ENCODE measurements around the gene PSD4.

The PSD4 gene

DNA sequence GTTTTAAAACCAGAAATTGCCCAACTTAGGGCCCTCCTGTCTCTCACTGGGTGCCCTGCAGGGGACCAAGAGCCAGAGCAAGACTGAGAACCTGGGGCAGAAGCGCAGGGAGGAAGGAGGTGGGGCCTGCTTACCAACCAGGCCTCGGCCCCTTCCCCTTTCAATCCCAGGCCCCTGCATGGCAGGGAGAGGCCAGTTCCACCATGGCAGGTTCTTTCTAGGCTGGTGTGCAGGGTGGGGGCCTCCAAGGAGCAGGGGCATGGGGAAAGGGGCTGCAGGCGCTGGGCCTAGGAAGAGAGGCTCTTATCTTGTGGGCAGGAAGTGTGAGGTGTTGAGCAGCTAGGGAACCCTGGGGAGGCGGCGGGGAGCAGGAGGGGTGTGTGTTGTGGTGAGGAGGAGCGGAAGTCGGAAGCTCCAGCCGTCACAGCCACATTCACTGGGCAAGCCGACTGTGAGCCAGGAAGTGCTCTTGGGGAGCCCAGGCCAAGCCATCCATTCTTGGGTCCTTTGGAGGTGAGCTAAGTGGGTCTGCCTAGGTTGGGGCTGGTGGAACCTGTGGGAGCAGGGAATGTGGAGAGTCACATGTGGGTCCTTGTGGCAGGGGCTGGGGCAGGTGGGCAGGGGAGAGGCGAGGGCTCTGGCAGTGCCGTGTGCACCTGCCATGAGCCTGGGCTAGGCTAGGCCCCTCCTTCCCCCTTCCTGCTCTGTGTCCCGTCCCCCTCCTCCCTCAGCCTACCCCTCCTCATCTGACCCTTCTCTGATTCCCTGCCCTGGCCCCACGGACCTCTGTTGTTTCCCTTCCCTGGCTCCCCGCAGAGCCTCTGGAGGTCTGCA is at the start of gene PSD4:
TSS of gene PSD4 (plus strand) at position 430 of the 834 bp plus-strand sequence. CDS start 8,486 bp downstream, outside the sequence.
- DNase-seq (ENCODE audit: low read depth), result peak; percentile 75

DNA sequence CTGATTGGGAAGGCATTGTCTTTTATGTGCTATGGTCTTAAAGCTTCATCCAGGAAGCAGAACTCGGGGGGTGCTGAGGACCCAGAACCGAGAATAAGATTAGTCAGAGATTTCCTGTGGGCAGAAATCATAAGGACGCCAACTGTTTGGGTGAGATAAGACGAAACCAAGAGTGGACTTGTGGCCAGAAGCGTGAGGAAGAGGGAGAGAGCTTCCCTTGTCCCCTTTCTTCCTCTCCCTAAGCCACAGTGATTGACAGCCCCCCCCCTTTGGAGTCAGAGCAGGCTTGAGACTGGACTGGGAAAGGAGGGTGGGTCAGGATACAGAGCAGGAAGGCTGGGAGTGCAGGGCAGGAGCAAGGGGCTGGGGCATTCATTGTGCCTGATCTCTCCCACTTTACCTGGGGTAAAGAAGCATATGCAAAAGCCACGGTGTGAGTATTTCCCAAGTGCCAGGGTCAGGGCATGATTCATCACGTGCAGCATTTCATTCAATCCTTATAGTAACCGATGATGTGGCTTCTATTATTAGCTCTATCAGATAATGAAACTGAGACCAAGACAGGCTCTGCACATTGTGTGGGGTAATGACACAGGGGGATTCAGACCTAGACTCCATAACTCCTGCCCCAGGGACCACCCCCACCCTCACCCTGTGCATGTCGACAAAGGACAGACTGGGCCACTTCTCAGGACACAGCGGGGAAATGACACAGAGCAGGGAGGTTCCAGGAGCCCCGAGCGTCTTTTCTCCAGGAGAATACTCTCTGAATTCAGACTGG is 49.4 kb upstream of the PSD4 start:
- DNase-seq (ENCODE audit: low read depth), result no peak

DNA sequence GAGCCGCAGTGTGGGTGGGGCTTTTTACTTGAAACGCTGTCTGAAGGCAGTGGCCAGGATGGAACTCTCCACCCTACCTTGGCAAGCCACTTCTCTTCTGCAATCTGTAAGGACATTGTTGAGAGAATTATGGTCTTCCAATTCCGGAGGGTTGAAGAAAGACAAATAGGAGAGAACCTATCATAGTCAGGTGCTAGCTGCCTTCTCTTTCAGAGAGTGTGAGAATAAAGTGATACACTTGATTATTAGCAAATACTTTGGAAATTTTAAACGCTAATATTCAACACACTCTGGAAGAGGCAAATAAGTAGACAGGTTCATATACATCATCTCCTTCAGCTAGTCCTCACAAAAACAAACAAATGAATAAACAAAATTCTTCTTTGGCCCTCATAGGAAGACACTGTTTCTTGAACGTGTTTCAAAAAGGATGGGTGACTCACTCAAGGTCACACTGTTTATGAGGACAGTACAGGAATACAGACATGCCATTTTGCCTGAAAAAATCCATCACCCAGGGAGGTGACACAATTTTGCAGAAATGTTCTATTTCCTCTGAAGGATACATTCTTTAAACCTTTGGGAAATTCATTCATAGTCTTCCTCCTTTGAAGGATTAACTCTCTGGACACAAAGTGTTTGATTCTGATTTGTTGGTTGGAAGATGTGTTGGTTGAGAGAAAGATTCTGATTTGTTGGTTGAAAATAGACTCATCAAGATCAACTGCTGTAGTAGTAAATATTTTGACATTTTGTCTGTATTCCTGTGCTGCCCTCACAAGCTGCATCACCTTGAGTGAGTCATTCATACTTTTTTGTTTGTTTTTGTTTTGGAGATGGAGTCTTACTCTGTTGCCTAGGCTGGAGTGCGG is 48.6 kb upstream of the PSD4 start:
- DNase-seq (ENCODE audit: low read depth), result no peak

DNA sequence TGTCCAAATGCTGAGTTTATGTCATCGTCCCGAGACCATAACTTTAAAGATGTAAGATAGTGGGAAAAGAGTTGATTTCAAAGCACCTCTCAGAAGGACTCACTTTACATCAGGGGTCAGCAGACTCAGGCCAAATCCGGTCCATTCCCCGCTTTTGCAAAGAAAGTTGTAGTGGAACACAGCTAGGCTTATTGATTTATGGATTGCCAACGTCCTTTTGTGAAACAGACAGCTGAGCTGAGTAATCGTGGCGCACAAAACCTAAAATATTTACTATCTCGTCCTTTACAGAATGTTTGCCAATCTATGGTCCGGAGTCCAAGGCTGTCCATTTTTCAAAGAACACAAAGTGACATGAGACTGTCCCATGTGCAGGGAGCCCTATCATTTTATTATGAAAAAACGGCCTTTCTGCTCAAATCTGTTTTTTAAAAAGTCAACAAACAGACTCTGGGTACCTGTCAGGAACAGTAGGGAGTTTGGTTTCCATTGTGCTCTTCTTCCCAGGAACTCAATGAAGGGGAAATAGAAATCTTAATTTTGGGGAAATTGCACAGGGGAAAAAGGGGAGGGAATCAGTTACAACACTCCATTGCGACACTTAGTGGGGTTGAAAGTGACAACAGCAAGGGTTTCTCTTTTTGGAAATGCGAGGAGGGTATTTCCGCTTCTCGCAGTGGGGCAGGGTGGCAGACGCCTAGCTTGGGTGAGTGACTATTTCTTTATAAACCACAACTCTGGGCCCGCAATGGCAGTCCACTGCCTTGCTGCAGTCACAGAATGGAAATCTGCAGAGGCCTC is 46.7 kb upstream of the PSD4 start, which contains the start of gene IL1RN:
TSS of gene IL1RN (plus strand) at position 754 of the 801 bp plus-strand sequence. CDS start at position 781, 27 bp downstream.
- DNase-seq (ENCODE audit: low read depth), result no peak

DNA sequence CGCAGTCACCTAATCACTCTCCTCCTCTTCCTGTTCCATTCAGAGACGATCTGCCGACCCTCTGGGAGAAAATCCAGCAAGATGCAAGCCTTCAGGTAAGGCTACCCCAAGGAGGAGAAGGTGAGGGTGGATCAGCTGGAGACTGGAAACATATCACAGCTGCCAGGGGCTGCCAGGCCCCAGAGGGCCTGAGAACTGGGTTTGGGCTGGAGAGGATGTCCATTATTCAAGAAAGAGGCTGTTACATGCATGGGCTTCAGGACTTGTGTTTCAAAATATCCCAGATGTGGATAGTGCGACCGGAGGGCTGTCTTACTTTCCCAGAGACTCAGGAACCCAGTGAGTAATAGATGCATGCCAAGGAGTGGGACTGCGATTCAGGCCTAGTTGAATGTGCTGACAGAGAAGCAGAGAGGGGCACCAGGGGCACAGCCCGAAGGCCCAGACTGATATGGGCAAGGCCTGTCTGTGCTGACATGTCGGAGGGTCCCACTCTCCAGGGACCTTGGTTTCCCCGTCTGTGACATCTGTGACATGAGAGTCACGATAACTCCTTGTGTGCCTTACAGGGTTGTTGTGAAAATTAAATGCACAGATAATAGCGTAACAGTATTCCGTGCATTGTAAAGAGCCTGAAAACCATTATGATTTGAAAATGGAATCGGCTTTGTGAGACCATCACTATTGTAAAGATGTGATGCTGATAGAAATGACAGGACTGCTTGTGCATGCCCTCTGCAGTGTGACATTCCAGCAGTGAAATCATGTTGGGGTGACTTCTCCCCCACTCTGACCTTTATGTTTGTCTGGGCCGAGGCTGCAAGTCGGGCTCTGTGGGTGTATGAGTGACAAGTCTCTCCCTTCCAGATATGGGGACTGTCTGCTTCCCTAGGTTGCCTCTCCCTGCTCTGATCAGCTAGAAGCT is 45.9 kb upstream of the PSD4 start:
- no peak for DNase-seq (ENCODE audit: low read depth)

DNA sequence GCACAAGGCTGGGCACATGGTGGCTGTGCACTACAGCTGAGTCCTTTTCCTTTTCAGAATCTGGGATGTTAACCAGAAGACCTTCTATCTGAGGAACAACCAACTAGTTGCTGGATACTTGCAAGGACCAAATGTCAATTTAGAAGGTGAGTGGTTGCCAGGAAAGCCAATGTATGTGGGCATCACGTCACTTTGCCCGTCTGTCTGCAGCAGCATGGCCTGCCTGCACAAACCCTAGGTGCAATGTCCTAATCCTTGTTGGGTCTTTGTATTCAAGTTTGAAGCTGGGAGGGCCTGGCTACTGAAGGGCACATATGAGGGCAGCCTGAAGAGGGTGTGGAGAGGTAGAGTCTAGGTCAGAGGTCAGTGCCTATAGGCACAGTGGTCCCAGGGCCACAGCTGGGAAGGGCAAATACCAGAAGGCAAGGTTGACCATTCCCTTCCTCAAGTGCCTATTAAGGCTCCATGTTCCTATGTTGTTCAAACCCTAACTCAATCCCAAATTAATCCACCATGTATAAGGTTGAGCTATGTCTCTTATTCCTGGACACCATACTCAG is 44.2 kb upstream of the PSD4 start:
- DNase-seq (ENCODE audit: low read depth), result no peak

DNA sequence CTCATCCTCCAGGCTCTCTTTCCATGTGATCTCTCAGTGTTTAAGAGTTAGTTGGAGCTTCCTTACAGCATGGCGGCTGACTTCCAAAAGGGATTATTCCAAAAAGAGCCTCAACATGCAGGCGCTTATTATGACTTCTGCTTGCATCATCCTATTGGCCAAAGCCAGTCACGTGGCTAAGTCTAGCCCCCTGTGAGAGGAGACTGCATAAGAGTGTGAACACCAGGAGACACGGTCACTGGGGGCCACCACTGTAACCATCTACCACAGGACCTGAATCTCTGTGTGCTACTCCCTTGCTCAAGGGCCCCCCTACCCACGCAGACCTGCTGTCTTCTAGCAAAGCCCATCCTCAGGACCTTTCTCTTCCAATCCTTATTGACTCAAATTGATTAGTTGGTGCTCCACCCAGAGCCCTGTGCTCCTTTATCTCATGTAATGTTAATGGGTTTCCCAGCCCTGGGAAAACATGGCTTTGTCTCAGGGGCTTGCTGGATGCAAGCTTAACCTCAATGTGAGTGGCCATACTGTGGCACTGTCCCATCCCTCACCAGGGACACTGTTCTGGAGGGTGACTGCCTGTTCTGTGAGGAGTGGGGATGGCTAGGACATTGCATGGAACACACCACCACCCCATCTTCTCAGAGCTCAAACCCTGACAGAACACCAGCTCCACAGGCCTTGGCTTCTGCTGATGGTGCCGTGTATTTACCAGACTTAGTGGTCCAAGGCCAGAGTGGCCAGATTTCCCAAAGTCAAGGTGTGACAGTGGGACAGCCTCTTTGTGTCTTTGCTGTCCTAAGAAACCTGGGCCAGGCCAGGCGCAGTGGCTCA is 42.2 kb upstream of the PSD4 start:
- no peak for DNase-seq (ENCODE audit: low read depth)

DNA sequence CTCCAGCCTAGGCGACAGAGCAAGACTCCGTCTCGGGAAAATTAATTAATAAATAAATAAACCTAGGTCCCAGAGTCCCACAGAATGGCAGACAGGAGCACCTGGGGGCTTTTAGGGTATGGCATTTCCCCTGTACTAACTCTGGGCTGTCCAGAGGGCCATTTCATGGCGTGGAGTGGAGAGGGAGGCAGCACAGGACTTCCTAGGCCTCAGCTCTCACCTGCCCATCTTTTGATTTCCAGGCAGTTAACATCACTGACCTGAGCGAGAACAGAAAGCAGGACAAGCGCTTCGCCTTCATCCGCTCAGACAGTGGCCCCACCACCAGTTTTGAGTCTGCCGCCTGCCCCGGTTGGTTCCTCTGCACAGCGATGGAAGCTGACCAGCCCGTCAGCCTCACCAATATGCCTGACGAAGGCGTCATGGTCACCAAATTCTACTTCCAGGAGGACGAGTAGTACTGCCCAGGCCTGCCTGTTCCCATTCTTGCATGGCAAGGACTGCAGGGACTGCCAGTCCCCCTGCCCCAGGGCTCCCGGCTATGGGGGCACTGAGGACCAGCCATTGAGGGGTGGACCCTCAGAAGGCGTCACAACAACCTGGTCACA is 41.3 kb upstream of the PSD4 start:
- no peak for DNase-seq (ENCODE audit: low read depth)

DNA sequence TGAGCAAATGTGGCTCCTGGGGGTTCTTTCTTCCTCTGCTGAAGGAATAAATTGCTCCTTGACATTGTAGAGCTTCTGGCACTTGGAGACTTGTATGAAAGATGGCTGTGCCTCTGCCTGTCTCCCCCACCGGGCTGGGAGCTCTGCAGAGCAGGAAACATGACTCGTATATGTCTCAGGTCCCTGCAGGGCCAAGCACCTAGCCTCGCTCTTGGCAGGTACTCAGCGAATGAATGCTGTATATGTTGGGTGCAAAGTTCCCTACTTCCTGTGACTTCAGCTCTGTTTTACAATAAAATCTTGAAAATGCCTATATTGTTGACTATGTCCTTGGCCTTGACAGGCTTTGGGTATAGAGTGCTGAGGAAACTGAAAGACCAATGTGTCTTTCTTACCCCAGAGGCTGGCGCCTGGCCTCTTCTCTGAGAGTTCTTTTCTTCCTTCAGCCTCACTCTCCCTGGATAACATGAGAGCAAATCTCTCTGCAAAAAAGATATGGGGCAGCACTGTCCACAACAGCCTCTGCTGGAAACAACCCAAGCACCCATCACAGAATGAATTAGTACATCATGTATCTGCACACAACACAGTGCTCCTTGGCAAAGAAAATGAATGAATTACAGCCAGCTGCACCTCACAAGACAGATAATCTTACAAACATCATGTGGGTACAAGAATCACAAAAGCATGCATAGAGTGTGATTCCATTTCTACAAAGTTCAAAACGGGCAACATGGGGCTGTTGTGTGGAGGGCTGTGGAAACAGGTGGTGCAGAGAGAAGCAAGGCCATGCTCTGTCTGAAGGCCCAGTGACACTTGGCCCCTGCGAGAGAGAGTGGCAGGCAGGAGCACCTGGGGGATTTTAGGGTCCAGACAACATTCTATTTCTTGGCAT is 39.8 kb upstream of the PSD4 start:
- DNase-seq (ENCODE audit: low read depth), result no peak

DNA sequence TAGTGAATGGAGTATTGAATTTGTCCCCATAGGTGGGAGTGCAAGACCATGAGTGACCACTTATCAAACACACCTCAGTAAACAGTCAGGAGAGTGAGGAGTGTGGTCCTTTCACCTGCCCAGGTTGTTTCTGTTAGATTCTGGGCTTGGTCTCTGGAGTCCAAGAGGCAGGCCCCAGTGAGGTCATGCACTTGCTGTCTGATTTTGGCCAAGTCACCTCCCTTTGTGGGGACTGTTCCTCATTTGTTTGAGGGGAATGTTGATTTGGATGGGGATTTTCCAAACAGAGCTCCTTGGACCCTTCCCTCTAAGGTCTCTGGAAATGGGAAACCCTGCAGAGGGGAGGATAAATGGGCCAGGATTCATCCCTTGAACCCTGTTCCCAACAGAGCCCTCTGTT is 39.1 kb upstream of the PSD4 start:
- no peak for DNase-seq (ENCODE audit: low read depth)

DNA sequence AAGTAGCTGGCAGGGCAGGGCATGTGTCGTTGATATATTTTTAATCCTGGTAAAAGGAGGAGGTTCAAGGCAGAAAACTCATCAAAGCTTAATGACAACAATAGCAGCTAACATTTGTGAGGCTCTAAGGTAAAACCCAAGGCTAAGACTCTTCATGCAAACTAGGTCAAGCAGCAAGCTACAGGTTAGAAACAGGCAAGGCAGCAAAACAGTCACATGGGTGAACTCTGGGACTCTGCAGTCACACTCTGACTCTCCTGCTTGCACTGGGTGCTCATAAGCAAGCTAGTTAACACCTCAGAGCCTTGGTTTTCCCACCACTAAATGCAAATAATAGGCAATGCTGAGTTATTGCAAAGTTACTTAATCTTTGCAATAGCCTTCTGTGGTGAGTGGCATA is 38.5 kb upstream of the PSD4 start:
- no peak for DNase-seq (ENCODE audit: low read depth)

DNA sequence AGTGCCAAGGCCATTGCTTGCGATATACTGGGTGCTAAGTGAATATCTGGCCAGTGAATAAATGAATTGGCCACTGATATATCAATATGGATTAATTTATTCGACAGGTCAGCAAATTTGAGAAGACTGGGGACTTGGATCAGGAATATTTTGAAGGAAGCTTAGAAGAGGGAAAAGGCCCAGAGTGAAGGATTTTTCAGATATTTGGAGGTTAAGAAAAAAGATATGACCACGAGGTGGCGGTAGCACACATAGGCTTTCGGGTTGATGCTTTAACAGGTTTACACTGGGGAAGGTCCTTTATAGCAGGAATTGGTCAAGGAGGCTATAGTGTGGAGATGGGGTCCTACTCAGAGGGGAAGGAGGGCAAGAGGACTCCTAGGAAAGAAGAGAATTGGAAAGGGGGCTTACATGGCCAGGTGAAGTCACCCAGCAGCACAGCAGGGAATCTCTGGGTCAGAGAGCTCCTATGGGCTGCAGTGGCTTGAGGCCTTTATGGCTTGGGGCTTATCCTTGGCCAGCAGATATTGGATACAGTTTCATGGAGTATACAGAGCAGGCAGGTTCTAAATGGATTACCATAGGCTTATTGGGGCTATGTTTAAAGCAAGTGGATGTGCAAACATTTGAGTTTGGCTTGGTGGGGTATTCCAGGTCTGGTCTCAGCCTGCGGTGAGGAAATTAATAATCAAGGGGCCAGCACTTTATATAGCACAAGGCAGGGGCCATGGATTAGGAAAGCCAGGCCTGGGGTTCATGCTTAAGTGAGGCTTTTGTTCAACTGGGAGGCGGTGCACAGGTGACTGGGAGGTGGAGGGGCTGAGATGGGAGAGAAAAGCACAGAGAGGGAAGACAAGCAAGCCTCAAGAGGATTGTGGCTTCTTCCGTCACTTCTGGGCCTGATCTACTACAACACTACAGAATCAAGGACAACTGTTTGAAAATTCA is 36.7 kb upstream of the PSD4 start:
- no peak for DNase-seq (ENCODE audit: low read depth)

DNA sequence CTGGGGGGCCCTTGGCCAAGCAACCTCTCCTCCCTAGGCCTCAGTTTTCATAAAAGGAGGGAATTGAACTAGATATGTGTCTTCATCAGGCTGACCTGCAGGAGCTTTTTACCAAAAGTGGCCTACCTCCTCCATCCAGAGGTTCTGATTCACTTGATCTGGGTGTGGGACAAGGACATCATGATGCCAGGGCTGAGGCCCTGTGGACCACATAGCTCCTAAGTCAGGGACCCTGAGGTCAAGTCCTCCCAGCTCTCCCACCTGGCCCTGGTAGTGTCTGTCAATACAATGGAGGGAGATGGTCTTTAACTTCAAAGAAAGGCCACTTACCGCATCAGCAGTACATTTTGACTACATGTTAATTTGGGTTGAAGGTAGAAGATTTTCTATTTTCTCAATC is 35.9 kb upstream of the PSD4 start:
- DNase-seq (ENCODE audit: low read depth), result no peak

DNA sequence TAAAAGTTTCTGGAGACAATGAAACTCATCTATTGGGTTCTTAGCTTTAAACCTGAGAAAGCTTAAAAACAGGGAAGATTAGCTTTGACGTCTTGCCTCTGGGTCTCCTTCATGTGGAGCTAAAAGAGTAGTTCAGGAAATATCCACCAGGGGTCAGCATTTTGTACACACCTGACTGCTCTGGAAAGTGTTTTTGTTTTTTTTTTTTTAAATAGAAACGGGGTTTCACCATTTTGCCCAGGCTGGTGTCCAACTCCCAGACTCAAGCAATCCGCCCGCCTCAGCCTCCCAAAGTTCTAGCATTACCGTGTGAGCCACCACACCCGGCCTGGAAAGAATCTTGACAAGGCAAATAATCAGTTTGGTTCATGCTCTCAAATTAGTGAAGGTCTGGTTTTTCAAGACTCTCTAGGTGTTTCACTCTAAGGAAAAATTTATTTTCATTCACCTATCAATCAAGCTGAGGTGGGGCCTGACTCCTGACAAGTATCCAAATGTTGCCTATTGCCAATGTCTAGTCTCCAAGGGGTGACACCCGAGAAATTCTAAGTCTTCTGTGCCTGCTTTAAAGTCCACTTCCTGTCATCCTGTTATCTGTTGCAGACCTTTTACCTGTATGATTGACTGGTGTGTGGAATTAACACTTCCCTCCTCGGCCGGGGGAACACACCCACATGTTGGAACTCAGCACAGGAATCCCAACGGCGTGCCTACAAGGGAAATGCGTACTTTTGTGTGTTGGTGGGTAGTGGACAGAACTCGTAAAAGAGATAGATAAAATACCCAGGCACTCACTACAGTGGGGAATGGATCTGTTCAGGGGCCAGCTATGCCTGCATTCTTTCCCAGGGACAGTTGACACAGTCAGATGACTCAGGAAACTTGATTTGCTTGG is 35.1 kb upstream of the PSD4 start:
- no peak for DNase-seq (ENCODE audit: low read depth)

DNA sequence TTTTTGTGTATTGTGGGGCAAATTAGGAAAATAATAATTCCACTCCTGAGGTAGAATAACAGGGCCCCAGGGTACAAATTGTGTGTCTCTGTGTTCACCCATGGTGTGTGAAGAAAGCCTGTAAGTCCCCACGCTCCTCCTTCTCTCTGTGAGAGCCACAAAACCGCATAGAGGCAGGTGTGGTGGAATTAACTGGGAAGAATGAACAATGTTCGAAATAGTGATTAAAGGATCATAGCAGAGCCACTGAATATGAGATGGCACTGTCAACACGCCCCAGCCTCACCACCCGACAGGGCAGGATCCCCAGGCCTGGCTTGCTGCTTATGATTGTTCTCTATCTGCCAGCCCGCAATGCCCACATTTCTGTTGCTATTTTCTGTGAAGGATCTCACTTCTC is 32.3 kb upstream of the PSD4 start:
- DNase-seq (ENCODE audit: low read depth), result no peak
